ENCODE measurements around the gene GRK7.
"Not testable (repeated sequence)": the region's sequence is repeated elsewhere in the genome, so short reads cannot be mapped to it uniquely, and the experiment has no call there.

Gene GRK7

DNA sequence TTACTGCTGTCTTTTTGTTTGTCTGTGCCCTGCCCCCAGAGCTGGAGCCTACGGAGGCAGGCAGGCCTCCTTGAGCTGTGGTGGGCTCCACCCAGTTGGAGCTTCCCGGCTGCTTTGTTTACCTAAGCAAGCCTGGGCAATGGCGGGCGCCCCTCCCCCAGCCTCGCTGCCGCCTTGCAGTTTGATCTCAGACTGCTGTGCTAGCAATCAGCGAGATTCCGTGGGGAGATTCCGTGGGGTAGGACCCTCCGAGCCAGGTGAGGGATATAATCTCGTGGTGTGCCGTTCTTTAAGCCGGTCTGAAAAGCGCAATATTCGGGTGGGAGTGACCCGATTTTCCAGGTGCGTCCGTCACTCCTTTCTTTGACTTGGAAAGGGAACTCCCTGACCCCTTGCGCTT, 656 bp upstream of the GRK7 start:
- DNase-seq, result not testable (repeated sequence)

DNA sequence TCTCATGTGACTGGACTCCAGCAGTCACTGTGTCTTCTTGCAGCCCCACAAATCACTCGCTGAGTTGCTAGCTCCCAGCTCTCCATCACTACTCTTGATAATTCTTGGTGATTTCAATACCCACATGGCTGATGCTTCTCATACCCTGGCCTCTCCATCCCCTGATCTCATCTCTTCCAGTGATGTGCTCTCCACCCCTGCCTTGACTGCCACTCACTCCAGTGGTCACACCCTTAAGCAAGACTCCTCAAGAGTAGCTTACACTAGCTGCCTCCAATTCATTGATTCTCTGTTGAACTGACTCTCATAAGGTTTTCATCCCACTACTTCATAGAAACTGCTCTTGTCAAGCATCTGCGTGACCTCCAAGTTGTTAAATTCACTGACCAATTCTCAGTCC, 837 bp downstream of the GRK7 start:
- DNase-seq, result no peak

DNA sequence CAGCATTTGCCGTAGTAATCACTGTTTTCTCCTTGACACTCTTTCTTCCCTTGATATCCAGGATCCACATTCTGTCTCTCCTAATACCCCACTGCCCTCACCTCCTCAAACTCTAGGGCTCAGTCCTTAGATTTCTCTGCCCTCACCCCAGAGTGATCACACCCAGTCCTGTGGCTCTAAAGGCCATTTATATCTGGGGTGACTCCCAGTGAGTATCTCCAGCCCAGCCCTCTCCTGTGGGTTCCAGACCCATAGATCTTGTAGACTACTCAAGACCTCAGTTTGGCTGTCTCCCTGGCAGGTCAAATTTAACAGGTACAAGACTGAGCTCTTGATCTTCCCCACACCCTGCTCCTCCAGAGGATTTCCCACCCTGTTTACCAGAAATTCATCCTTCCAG, 1.3 kb downstream of the GRK7 start:
- no peak for DNase-seq

DNA sequence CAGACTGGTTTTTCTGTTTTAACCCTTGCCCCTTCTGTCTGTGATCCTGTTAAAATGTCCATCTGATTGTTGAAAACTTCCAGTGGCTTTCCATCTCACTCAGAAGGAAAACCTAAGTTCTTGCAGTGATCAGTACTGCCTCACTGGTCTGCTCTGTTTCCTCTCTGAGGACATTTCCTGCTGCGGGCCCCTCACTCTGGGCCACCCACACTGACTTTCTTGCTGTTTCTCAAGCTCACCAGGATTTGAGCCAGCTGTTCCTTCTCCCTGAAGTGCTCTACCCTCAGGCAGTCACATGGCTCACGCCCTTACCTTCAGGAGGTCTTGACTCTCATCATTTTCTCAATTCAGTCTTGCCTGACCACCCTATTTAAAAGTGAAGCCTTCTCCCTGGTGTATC, 1.8 kb downstream of the GRK7 start:
- DNase-seq, result no peak

DNA sequence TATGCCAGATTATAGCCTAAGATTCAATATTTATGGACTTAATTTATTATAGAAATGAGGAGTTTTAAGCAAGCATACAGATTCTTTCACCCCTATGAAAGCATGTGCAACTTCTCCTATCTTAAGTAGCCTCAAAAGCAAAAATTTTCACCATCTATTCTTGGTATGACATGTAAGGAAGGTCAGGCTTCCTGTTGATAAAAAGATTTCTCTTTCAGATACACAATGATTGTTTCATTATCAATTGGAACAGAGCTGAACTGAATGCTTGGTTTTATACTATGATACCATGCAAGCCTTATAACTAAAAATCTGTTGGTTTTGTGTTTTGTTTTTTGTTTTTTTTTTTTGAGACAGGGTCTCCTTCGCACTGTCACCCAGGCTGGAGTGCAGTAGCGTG, 3.9 kb downstream of the GRK7 start:
- DNase-seq, result no peak

DNA sequence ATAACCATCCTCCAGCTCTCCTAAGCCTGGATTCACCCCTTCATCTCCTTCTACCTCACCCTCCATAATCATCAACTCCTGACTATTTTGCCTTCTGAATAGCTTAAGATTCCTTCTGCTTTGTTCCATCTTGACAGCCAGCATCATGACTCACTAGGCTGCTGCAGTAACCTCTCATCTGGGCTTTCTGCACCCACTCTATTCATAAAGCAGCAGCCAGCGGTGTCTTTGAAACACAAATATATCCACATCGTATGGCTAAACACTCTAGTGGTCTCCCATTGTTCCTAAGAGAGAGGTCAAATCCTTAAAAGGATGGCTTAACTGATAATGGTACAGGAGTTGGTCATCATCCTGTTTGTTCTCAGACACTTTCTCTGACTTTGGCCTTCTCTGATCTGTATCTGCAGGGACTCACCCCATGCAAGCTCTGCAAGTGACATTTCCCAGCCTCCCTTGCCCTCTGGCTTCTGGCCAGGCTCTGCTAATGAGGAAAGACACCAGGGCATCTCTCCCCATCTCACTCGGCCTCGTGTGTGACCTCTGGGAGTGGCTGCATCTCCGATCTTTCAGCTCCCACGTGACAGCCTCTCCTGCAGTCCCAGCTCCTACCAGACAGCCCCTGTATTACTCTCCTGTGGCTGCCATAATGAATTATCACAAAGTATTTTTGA, 6.2 kb downstream of the GRK7 start:
- DNase-seq, result peak; percentile 45

DNA sequence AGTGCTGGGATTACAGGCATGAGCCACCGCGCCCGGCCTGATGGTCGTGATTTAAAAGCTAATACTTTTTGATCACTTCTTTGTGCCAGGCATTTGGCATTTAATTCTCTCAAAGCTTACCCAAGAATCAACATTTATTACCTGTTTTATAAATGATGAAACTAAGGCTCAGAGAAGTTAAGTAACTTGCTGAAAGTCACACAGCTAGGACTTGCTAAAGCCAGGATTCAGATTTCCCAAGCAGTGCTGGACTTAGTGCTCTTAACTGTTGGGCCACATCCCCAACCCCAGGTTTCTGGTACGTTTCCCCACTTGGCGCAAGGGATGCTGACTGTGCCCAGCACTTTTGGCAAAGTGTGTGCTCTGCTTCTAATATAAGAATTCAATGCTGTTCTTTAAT, 10.5 kb downstream of the GRK7 start:
- DNase-seq, result no peak

DNA sequence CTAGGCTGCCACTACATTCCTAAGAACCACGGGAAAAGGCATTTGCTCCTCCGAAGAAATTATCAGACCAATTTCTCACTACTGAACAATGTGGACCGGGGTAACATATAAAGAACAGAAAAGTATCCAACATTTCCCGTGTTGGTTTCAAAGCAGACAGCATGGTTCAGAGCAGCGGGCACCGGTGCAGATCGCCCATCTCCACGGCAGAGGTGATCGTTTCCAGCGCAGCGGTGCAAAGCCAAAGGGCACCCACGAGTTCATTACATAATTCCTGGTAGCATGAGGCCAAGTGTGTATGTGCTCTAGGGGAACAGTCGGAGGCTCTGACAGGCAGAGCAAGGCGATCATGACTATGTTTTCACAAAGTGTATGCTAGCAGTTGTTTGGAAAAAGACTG, 13.2 kb downstream of the GRK7 start:
- no peak for DNase-seq

DNA sequence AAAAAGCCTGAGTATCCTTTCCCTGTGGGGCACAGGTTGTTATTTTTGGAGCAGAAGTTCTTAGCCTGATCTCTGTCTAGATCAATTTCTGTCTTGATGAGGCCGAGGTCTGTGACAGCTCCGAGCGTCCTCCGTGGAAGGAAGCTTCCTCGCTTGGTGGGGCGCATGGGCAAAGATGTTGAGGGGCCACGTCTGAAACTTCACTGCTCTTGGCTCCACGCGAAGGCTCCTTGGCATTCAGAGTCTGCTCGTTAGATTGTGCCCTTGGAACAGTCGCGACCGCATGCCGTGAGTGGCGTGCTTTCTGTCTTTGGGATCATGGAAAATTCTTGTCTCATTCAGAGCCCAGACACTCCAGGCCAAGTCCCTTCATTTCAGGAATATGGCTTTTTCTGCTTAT, 13.7 kb downstream of the GRK7 start:
- no peak for DNase-seq

DNA sequence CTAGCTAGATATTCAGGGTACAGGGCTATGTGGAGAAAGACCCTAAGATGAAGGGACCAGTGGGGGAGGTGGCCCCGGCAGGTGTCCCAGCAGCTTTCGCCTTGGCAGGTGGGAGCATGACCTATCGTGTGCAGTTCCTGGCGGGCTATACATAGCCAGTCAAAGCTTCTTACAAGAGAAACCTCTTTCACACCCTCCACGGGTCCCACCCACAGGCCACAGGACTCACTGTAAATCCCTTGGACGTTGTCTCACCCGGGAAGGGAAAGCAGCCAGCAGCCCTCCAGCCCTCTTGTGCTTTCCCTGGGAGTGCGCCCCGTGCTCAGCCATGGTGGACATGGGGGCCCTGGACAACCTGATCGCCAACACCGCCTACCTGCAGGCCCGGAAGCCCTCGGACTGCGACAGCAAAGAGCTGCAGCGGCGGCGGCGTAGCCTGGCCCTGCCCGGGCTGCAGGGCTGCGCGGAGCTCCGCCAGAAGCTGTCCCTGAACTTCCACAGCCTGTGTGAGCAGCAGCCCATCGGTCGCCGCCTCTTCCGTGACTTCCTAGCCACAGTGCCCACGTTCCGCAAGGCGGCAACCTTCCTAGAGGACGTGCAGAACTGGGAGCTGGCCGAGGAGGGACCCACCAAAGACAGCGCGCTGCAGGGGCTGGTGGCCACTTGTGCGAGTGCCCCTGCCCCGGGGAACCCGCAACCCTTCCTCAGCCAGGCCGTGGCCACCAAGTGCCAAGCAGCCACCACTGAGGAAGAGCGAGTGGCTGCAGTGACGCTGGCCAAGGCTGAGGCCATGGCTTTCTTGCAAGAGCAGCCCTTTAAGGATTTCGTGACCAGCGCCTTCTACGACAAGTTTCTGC, 15.0 kb downstream of the GRK7 start:
- DNase-seq, result no peak

DNA sequence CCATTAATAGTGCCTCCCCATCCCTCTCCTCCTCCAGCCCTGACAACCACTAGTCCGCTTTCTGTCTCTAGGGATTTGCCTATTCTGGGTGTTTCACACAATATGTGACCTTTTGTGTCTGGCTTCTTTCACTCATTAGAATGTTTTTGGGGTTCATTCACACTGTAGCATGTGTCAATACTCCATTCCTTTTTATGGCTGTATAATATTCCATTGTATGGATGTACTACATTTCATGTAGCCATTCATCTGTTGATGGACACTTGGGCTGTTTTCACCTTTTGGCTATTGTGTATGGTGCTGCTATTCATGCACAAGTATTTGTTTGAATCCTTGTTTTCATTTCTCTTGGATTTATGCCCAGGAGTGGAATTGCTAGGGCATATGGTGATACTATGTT, 16.5 kb downstream of the GRK7 start:
- no peak for DNase-seq

DNA sequence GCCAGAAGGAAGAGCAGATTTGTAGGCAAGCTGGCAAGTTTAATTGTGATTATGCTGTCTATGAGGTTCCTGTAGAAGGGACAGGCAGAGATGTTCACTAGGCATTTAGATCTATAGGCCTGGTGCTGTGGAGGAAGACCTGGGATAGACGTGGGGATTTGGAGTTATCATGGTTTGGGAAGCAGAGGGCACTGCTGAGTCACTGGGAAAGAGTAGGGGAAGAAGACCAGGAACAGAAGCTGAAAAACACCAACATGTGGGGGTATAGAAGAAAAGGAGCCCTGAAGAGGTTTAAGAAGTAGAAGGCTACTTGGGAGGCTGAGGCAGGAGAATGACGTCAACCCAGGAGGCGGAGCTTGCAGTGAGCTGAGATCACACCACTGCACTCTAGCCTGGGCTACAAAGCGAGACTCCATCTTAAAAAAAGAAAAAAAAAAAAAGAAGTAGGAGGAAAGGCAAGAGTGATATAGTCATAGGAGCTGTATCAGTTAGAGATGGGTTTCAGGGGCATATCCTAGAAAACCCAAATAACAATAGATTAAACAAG, 19.3 kb downstream of the GRK7 start:
- DNase-seq, result no peak

DNA sequence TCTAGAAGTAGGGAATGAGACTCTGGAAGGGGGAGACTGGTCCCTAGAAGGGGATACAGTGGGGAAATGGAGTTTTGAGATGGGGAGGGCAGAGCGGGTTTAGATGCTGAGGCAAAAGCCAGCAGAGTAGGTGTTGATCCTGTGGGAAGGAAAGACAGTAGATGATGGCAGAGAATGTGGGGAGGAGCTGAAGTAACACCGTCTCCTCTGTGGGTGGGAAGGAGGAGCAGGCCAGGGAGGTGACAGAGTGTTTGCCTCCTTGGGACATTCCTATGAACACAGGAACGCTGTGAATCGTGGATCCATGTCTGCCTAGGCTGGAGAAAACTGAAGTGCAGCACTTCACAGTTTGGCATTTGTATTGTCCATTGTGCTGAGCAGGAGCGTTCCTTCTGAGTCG, 20.4 kb downstream of the GRK7 start:
- DNase-seq, result no peak

DNA sequence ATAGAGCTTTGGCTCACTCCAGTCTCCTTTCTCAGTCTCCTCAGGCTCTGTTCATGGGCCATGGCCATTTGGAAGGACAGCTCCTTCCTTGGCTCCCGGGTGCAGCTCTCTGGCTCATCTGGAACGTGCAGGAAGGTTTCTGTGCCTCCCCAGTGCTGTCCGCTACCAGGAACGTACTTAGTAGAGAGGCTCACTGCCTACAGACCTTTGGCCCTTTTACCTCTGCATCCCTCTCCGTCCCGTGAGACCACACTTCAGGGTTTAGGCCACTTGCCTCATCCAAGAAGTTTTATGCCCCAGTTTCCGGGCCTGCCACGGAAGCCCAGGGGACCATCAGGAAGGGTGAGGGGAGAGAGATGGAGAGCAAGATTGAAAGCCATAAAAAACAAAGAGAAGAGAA, 20.9 kb downstream of the GRK7 start:
- no peak for DNase-seq

DNA sequence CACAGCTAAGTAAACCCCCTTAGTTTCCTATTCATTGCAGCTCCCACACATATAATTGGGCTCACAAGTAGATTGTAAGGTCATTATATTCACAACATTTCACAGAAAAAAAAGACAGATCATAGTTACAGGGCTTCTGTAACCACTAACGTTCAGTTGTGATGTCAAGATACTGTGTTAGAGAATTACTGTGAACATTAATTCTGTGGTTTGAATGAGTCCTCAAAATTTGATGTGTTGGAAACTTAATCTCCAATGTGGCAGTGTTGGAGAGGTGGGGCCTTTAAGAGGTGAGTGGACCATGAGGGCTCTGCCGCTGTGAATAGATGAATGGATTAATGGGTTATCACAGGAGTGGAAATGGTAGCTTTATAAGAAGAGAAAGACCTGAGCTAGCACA, 21.3 kb downstream of the GRK7 start:
- no peak for DNase-seq

DNA sequence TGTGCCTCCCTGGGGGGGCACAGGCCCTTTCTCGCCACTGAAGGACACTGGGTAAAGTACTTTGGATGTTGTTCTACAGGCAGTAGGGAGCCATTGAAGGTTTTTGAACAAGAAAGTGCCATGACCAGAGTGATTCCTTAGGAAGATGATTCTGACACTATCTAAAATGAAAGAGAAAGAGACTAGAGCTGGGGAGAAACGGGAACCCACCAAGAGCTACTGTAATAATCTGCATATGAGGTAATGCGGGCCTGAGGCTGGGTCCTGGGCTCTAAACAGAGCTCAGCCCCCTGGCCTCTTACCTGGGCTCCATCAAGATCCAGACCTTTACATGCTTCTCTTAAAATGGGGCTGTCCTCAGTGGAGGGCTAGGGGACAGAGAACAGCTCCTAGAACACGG, 24.9 kb downstream of the GRK7 start:
- no peak for DNase-seq

DNA sequence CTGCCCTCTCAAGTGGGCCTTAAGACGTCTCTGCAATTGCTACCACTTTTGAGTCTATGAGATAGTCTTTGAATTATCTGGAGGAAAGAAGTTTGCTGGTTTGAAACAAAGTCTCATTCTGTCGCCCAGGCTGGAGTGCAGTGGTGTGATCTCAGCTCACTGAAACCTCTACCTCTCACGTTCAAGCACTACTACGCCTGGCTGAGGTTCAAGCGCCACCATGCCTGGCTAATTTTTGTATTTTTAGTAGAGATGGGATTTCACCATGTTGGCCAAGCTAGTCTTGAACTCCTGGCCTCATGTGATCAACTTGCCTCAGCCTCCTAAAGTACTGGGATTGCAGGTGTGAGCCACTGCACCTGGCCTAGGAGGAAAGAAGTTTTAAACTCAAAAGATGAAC, 25.5 kb downstream of the GRK7 start:
- DNase-seq, result not testable (repeated sequence)

DNA sequence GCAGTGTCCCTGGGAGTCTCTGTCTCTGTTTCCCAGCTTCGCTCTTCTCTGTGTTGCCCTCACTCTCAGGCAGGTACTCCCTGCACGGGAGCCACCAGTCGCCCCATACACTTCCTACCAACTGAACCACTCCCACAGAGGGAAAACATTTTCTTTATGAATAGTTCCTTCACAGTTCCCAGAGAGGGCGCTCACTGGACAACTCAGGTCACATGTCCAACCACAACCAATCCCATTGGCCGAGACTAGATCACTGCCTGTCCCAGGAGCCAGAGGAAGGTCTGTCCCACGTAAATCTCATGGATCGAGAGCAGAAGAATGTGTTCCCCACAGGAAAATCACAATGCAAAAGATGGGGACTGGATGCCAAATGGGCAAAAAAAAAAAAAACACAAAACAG, 26.1 kb downstream of the GRK7 start:
- no peak for DNase-seq

DNA sequence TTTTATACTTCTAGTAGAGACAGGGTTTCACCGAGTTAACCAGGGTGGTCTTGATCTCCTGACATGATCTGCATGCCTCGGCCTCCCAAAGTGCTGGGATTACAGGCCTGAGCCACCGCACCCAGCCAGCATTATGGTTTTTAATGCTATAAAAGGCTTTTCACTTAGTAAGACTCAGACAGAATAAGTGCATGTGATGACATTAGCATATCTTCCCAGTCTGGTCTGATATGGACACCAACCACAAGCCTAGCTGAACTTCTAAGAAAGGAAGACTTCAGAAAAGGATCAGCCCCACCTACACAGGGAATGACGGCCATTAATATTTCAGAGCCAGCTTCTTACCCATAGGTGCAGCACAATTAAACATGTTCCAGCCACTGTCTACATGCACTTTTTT, 27.0 kb downstream of the GRK7 start:
- no peak for DNase-seq

DNA sequence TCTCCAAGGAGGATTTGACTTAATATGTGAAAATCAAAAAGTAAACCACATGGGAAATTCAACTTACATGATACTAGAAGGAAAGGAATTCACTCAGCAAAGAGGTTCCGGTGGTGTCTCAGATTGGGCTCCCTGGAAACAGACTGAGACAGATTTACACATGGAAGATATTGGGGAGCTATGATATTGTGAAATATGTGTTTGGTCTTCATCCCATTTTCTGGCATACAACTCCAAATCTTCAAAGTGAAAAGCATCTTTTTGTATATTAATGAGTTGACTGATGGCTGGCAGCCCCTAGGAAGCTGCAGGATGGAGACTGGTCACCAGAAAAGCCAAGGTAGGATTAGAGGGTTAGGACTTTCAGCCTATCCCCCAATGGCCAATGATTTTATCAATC, 29.3 kb downstream of the GRK7 start:
- DNase-seq, result no peak

DNA sequence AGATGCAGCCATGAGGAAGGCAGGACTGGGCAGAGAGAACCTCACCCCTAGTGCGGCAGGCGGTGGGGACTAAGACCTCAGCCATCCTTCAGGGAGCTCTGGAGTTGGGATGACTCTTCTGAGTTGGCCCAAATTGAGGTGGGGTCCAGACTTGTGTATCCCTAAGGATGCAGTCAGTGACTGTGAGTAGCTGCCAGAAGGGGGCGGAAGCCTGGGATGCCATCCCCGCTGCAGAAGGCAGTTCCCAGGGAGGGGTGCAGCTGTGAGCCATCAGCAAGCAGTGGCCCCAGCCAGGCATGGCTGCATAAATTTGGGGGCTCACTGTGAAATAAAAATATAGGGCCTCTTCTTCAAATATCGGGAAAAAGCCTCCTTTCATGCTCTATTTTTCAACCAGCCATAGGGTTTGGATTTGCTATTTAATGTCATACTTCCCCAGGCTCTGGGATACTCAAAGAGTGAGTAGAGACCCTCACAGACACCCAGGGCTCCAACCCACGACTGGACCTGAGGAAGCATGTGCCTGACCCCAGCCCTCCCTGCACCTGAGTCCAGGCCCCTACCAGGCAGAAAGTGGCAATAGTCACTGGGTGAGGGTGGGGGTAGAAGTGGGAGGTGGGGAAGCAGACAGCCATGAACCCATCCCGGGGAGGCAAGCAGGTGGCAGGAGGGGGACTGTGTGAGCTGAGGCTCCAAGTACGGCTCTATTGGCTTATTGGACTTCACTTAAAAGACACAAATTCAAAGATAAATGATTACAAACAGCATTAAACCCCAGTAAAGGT, 30.5 kb downstream of the GRK7 start:
- no peak for DNase-seq

DNA sequence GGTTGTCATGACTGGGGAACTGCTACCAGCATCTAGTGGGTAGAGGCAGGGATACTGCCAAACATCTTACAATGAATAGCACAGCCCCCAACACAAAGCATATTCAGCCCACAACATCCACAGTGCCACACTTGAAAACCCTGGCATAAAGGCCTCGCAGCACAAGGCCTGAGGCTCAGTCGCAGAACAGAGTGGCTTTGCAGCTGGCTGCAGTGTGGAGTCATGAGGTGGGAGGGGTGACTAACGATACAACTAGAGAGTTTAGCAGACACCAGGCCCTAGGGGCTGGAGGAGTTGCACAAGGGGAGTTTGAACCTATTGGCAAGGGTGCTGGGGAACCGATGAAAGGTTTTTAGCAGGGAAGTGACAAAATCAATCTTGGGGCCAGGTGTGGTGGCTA, 32.1 kb downstream of the GRK7 start:
- DNase-seq, result no peak

DNA sequence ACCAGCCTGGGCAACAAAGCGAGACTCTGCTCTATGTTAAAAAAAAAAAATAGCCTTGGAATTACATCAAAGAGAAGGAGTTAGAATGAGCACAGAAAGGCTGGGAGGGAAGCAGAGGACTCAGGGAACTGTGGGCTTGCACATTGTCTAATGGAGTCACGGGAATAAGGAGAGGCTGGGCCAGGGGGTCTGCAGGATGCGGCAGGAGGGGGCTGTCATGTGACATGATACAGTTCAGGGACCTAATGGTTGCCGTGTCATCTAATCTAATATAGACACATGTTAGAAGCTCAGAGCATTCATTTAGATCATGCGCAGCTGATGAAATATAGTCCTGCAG, 32.5 kb downstream of the GRK7 start:
- DNase-seq, result no peak

Measured in NCI-H2227 treated with DMSO at 0.1 percent for 48 hours (cell line).